22Rv1 (cell line): ENCODE data around the gene VEPH1.

Source experiments
- CTCF ChIP-seq: fragments of 450-650 bp; IDR thresholded peaks from 2 replicates; pipeline ENCODE4 v1.5.1; 2017; ENCODE audit warnings: mild to moderate bottlenecking
- ZFX ChIP-seq: fragments of 450-650 bp; IDR thresholded peaks from 2 replicates; pipeline ENCODE4 v1.6.1; 2017; ENCODE audit warnings: antibody characterized with exemption, borderline replicate concordance

DNA sequence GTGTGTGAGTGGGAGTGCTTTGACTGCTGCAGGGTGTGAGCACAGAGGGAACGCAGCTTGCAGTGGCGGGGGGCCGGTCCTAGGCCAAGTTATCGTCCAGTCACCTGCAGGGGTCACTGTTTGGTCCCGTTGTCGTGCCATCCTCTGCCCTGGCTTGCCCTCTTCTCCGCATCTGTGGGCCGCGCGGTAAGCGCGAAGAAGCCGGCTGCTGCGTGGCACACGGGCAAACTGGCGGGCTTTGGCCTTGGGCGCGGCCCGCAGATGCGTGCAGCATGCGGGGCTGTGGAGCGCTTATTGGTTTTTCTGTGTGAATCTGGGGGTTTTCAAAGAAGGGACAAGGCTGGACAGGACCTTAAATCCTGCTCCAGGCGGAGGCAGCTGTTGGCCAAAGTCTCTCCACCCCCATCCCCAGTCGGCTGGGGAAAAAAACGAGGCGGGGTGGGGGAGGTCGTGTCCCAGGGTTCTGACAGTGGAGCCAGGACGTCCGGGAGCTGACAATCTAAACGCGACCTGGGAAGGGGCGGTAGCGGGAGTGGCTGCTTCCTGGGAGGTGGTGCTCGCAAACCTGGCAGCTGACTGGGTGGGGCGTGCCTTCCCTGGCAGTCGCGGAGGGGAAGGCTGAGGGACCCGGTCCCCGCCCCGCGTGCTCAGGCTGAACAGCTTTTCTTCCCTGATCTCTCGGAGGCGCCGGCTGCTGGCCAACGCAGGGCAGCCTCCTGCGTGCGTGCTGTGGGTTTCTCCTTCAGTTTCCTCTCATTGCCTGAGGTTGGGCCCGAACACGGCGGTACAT, 39.7 kb upstream of the VEPH1 start:
- TF ChIP-seq CTCF = peak; percentile 65
- TF ChIP-seq ZFX = no peak
